ENCODE measurements around the gene LRCH3.

Gene LRCH3

GRCh38 chr3:197855571-197855970, 64.5 kb downstream of the LRCH3 start:
- Histone ChIP-seq H3K9me3 (ENCODE audit: control insufficient read depth in 1 of 2, low read length in 2 of 2) (no peaks in the 10 kb centered on the region), H3K4me1 (ENCODE audit: control insufficient read depth in 1 of 2, insufficient read depth in 2 of 2, low read length in 2 of 2) (peaks cover 0 to 3% of the 10 kb centered on the region in 2 donors), H3K36me3 (ENCODE audit: control insufficient read depth in 1 of 2, insufficient read depth in 2 of 2, low read length in 2 of 2) (peaks cover 10 to 51% of the 10 kb centered on the region in 2 donors), H3K4me3 (ENCODE audit: low read depth in 1 of 2, low read length in 2 of 2) (no peak overlapping the region), H3K27ac (ENCODE audit: low read depth, low read length) (no peak overlapping the region), H3K9ac (ENCODE audit: low read depth in 1 of 2, low read length in 2 of 2) (no peak overlapping the region), H3K27me3 (ENCODE audit: control insufficient read depth in 1 of 2, insufficient read depth in 2 of 2, low read length in 2 of 2) (no peaks in the 10 kb centered on the region)

GRCh38 chr3:197856199-197856816, 65.3 kb downstream of the LRCH3 start:
- H3K4me3 ChIP-seq (ENCODE audit: low read depth in 1 of 2, low read length in 2 of 2): no peak overlapping the region
- peaks cover 0 to 3% of the 10 kb centered on the region in 2 donors for H3K4me1 ChIP-seq (ENCODE audit: control insufficient read depth in 1 of 2, insufficient read depth in 2 of 2, low read length in 2 of 2)
- peaks cover 10 to 43% of the 10 kb centered on the region in 2 donors for H3K36me3 ChIP-seq (ENCODE audit: control insufficient read depth in 1 of 2, insufficient read depth in 2 of 2, low read length in 2 of 2)
- H3K9me3 ChIP-seq (ENCODE audit: control insufficient read depth in 1 of 2, low read length in 2 of 2): no peaks in the 10 kb centered on the region
- no peaks in the 10 kb centered on the region for H3K27me3 ChIP-seq (ENCODE audit: control insufficient read depth in 1 of 2, insufficient read depth in 2 of 2, low read length in 2 of 2)
- H3K27ac ChIP-seq (ENCODE audit: low read depth, low read length): no peak overlapping the region
- H3K9ac ChIP-seq (ENCODE audit: low read depth in 1 of 2, low read length in 2 of 2): no peak overlapping the region

GRCh38 chr3:197858133-197858532, 67.1 kb downstream of the LRCH3 start:
- Histone ChIP-seq H3K36me3 (ENCODE audit: control insufficient read depth in 1 of 2, insufficient read depth in 2 of 2, low read length in 2 of 2) (peaks cover 6 to 31% of the 10 kb centered on the region in 2 donors), H3K9me3 (ENCODE audit: control insufficient read depth in 1 of 2, low read length in 2 of 2) (no peaks in the 10 kb centered on the region), H3K4me1 (ENCODE audit: control insufficient read depth in 1 of 2, insufficient read depth in 2 of 2, low read length in 2 of 2) (peaks cover 0 to 3% of the 10 kb centered on the region in 2 donors), H3K4me3 (ENCODE audit: low read depth in 1 of 2, low read length in 2 of 2) (no peak overlapping the region), H3K27me3 (ENCODE audit: control insufficient read depth in 1 of 2, insufficient read depth in 2 of 2, low read length in 2 of 2) (no peaks in the 10 kb centered on the region), H3K27ac (ENCODE audit: low read depth, low read length) (no peak overlapping the region), H3K9ac (ENCODE audit: low read depth in 1 of 2, low read length in 2 of 2) (no peak overlapping the region)

GRCh38 chr3:197858598-197858997, 67.5 kb downstream of the LRCH3 start:
- H3K9me3 ChIP-seq (ENCODE audit: control insufficient read depth in 1 of 2, low read length in 2 of 2): no peaks in the 10 kb centered on the region
- peaks cover 0 to 3% of the 10 kb centered on the region in 2 donors for H3K4me1 ChIP-seq (ENCODE audit: control insufficient read depth in 1 of 2, insufficient read depth in 2 of 2, low read length in 2 of 2)
- no peak overlapping the region for H3K27ac ChIP-seq (ENCODE audit: low read depth, low read length)
- no peaks in the 10 kb centered on the region for H3K27me3 ChIP-seq (ENCODE audit: control insufficient read depth in 1 of 2, insufficient read depth in 2 of 2, low read length in 2 of 2)
- H3K9ac ChIP-seq (ENCODE audit: low read depth in 1 of 2, low read length in 2 of 2): no peak overlapping the region
- H3K4me3 ChIP-seq (ENCODE audit: low read depth in 1 of 2, low read length in 2 of 2): no peak overlapping the region
- peaks cover 6 to 31% of the 10 kb centered on the region in 2 donors for H3K36me3 ChIP-seq (ENCODE audit: control insufficient read depth in 1 of 2, insufficient read depth in 2 of 2, low read length in 2 of 2)

GRCh38 chr3:197866035-197866434, 75.0 kb downstream of the LRCH3 start:
- H3K4me1 ChIP-seq (ENCODE audit: control insufficient read depth in 1 of 2, insufficient read depth in 2 of 2, low read length in 2 of 2): no peaks in the 10 kb centered on the region
- peaks cover 0 to 10% of the 10 kb centered on the region in 2 donors for H3K36me3 ChIP-seq (ENCODE audit: control insufficient read depth in 1 of 2, insufficient read depth in 2 of 2, low read length in 2 of 2)
- no peak overlapping the region for H3K9ac ChIP-seq (ENCODE audit: low read depth in 1 of 2, low read length in 2 of 2)
- no peaks in the 10 kb centered on the region for H3K27me3 ChIP-seq (ENCODE audit: control insufficient read depth in 1 of 2, insufficient read depth in 2 of 2, low read length in 2 of 2)
- no peaks in the 10 kb centered on the region for H3K9me3 ChIP-seq (ENCODE audit: control insufficient read depth in 1 of 2, low read length in 2 of 2)
- no peak overlapping the region for H3K4me3 ChIP-seq (ENCODE audit: low read depth in 1 of 2, low read length in 2 of 2)
- H3K27ac ChIP-seq (ENCODE audit: low read depth, low read length): no peak overlapping the region

GRCh38 chr3:197873329-197873728, 82.3 kb downstream of the LRCH3 start:
- no peak overlapping the region for H3K9ac ChIP-seq (ENCODE audit: low read depth in 1 of 2, low read length in 2 of 2)
- H3K27me3 ChIP-seq (ENCODE audit: control insufficient read depth in 1 of 2, insufficient read depth in 2 of 2, low read length in 2 of 2): no peaks in the 10 kb centered on the region
- no peak overlapping the region for H3K27ac ChIP-seq (ENCODE audit: low read depth, low read length)
- H3K4me1 ChIP-seq (ENCODE audit: control insufficient read depth in 1 of 2, insufficient read depth in 2 of 2, low read length in 2 of 2): no peaks in the 10 kb centered on the region
- H3K4me3 ChIP-seq (ENCODE audit: low read depth in 1 of 2, low read length in 2 of 2): no peak overlapping the region
- peaks cover 11 to 37% of the 10 kb centered on the region in 2 donors for H3K36me3 ChIP-seq (ENCODE audit: control insufficient read depth in 1 of 2, insufficient read depth in 2 of 2, low read length in 2 of 2)
- H3K9me3 ChIP-seq (ENCODE audit: control insufficient read depth in 1 of 2, low read length in 2 of 2): no peaks in the 10 kb centered on the region

- Histone ChIP-seq H3K36me3 (ENCODE audit: control insufficient read depth in 1 of 2, insufficient read depth in 2 of 2, low read length in 2 of 2) (peaks cover 11 to 33% of the 10 kb centered on the region in 2 donors), H3K4me3 (ENCODE audit: low read depth in 1 of 2, low read length in 2 of 2) (no peak overlapping the region), H3K4me1 (ENCODE audit: control insufficient read depth in 1 of 2, insufficient read depth in 2 of 2, low read length in 2 of 2) (no peaks in the 10 kb centered on the region), H3K27me3 (ENCODE audit: control insufficient read depth in 1 of 2, insufficient read depth in 2 of 2, low read length in 2 of 2) (no peaks in the 10 kb centered on the region), H3K9me3 (ENCODE audit: control insufficient read depth in 1 of 2, low read length in 2 of 2) (no peaks in the 10 kb centered on the region), H3K27ac (ENCODE audit: low read depth, low read length) (no peak overlapping the region), H3K9ac (ENCODE audit: low read depth in 1 of 2, low read length in 2 of 2) (no peak overlapping the region)
Measured at GRCh38 chr3:197874064-197874463, 83.0 kb downstream of the LRCH3 start.

GRCh38 chr3:197874653-197875052, 83.6 kb downstream of the LRCH3 start:
- H3K36me3 ChIP-seq (ENCODE audit: control insufficient read depth in 1 of 2, insufficient read depth in 2 of 2, low read length in 2 of 2): peaks cover 11 to 33% of the 10 kb centered on the region in 2 donors

GRCh38 chr3:197877902-197878301, 86.8 kb downstream of the LRCH3 start:
- no peaks in the 10 kb centered on the region for H3K9me3 ChIP-seq (ENCODE audit: control insufficient read depth in 1 of 2, low read length in 2 of 2)
- H3K9ac ChIP-seq (ENCODE audit: low read depth in 1 of 2, low read length in 2 of 2): no peak overlapping the region
- H3K4me3 ChIP-seq (ENCODE audit: low read depth in 1 of 2, low read length in 2 of 2): no peak overlapping the region
- no peak overlapping the region for H3K27ac ChIP-seq (ENCODE audit: low read depth, low read length)
- no peaks in the 10 kb centered on the region for H3K27me3 ChIP-seq (ENCODE audit: control insufficient read depth in 1 of 2, insufficient read depth in 2 of 2, low read length in 2 of 2)
- peaks cover 6 to 31% of the 10 kb centered on the region in 2 donors for H3K36me3 ChIP-seq (ENCODE audit: control insufficient read depth in 1 of 2, insufficient read depth in 2 of 2, low read length in 2 of 2)
- no peaks in the 10 kb centered on the region for H3K4me1 ChIP-seq (ENCODE audit: control insufficient read depth in 1 of 2, insufficient read depth in 2 of 2, low read length in 2 of 2)

More at GRCh38 chr3:197874653-197875052, 83.6 kb downstream of the LRCH3 start:
- Histone ChIP-seq H3K4me3 (ENCODE audit: low read depth in 1 of 2, low read length in 2 of 2) (no peak overlapping the region), H3K27me3 (ENCODE audit: control insufficient read depth in 1 of 2, insufficient read depth in 2 of 2, low read length in 2 of 2) (no peaks in the 10 kb centered on the region), H3K9me3 (ENCODE audit: control insufficient read depth in 1 of 2, low read length in 2 of 2) (no peaks in the 10 kb centered on the region), H3K9ac (ENCODE audit: low read depth in 1 of 2, low read length in 2 of 2) (no peak overlapping the region), H3K4me1 (ENCODE audit: control insufficient read depth in 1 of 2, insufficient read depth in 2 of 2, low read length in 2 of 2) (no peaks in the 10 kb centered on the region), H3K27ac (ENCODE audit: low read depth, low read length) (no peak overlapping the region)

- no peaks in the 10 kb centered on the region for H3K9me3 ChIP-seq (ENCODE audit: control insufficient read depth in 1 of 2, low read length in 2 of 2)
- no peaks in the 10 kb centered on the region for H3K4me1 ChIP-seq (ENCODE audit: control insufficient read depth in 1 of 2, insufficient read depth in 2 of 2, low read length in 2 of 2)
- no peaks in the 10 kb centered on the region for H3K27me3 ChIP-seq (ENCODE audit: control insufficient read depth in 1 of 2, insufficient read depth in 2 of 2, low read length in 2 of 2)
- no peak overlapping the region for H3K27ac ChIP-seq (ENCODE audit: low read depth, low read length)
- H3K36me3 ChIP-seq (ENCODE audit: control insufficient read depth in 1 of 2, insufficient read depth in 2 of 2, low read length in 2 of 2): peaks cover 6 to 28% of the 10 kb centered on the region in 2 donors
- no peak overlapping the region for H3K9ac ChIP-seq (ENCODE audit: low read depth in 1 of 2, low read length in 2 of 2)
- no peak overlapping the region for H3K4me3 ChIP-seq (ENCODE audit: low read depth in 1 of 2, low read length in 2 of 2)
Measured at GRCh38 chr3:197878427-197878826, 87.4 kb downstream of the LRCH3 start.
